ENCODE measurements around the gene PNPLA7. TPM values are rescaled to one million over a fixed set of nuclear protein-coding genes. Genes with fewer than 3 reads are reported as not detected.

Gene PNPLA7
- total RNA-seq, 1 donor from 2014 or later: 9.0 TPM

GRCh38 chr9:137465720-137466388, 84.3 kb downstream of the PNPLA7 start:
- Histone ChIP-seq H3K27ac (replicated peaks) (no peak overlapping the region), H3K36me3 (peaks cover 3% of the 10 kb centered on the region), H3K27me3 (ENCODE audit: low read depth) (no peaks in the 10 kb centered on the region), H3K4me1 (no peaks in the 10 kb centered on the region), H3K4me3 (no peak overlapping the region), H3K9me3 (replicated peaks) (no peaks in the 10 kb centered on the region)
- TF ChIP-seq CTCF (IDR thresholded peaks at IDR 0.05; ENCODE audit: borderline replicate concordance): no peak
- no peak for DNase-seq
- intact Hi-C loops (cut with micrococcal nuclease): no loop called here

GRCh38 chr9:137465000-137465719, 85.0 kb downstream of the PNPLA7 start:
- TF ChIP-seq CTCF (IDR thresholded peaks at IDR 0.05; ENCODE audit: borderline replicate concordance): no peak
- intact Hi-C loops (cut with micrococcal nuclease): no loop called here
- no peaks in the 10 kb centered on the region for H3K9me3 ChIP-seq (replicated peaks)
- H3K4me3 ChIP-seq: no peak overlapping the region
- no peak overlapping the region for H3K27ac ChIP-seq (replicated peaks)
- DNase-seq: no peak
- H3K36me3 ChIP-seq: peaks cover 3% of the 10 kb centered on the region
- no peaks in the 10 kb centered on the region for H3K27me3 ChIP-seq (ENCODE audit: low read depth)
- peaks cover 2% of the 10 kb centered on the region for H3K4me1 ChIP-seq

- Histone ChIP-seq H3K4me3 (no peak overlapping the region), H3K9me3 (replicated peaks) (no peaks in the 10 kb centered on the region), H3K36me3 (peaks cover 3% of the 10 kb centered on the region), H3K27me3 (ENCODE audit: low read depth) (no peaks in the 10 kb centered on the region), H3K27ac (replicated peaks) (no peak overlapping the region), H3K4me1 (peaks cover 9% of the 10 kb centered on the region)
- no peak for TF ChIP-seq CTCF (IDR thresholded peaks at IDR 0.05; ENCODE audit: borderline replicate concordance)
- intact Hi-C loops (cut with micrococcal nuclease): no loop called here
- DNase-seq: no peak
These were observed 85.8 kb downstream of the PNPLA7 start for GRCh38 chr9:137464291-137464999.

- no peak for TF ChIP-seq CTCF (IDR thresholded peaks at IDR 0.05; ENCODE audit: borderline replicate concordance)
- intact Hi-C loops (cut with micrococcal nuclease): no loop called here
- H3K4me3 ChIP-seq: no peak overlapping the region
- H3K27ac ChIP-seq (replicated peaks): no peak overlapping the region
- H3K9me3 ChIP-seq (replicated peaks): no peaks in the 10 kb centered on the region
- peaks cover 3% of the 10 kb centered on the region for H3K36me3 ChIP-seq
- H3K27me3 ChIP-seq (ENCODE audit: low read depth): no peaks in the 10 kb centered on the region
- DNase-seq: no peak
- peaks cover 11% of the 10 kb centered on the region for H3K4me1 ChIP-seq
These were observed 86.3 kb downstream of the PNPLA7 start for GRCh38 chr9:137463931-137464290.

GRCh38 chr9:137462986-137463930, 86.9 kb downstream of the PNPLA7 start:
- intact Hi-C loops (cut with micrococcal nuclease): no loop called here

More at GRCh38 chr9:137462986-137463930, 86.9 kb downstream of the PNPLA7 start:
- Histone ChIP-seq H3K27ac (replicated peaks) (no peak overlapping the region), H3K4me1 (peaks cover 17% of the 10 kb centered on the region), H3K4me3 (no peak overlapping the region), H3K27me3 (ENCODE audit: low read depth) (no peaks in the 10 kb centered on the region), H3K36me3 (peaks cover 3% of the 10 kb centered on the region), H3K9me3 (replicated peaks) (no peaks in the 10 kb centered on the region)
- no peak for TF ChIP-seq CTCF (IDR thresholded peaks at IDR 0.05; ENCODE audit: borderline replicate concordance)
- DNase-seq: no peak
